Sigmoid colon (tissue), 7 donors: Measurements from ENCODE around the gene SUSD6. TPM values are rescaled to one million over a fixed set of nuclear protein-coding genes. Genes with fewer than 3 reads are reported as not detected.

Experiments
- DNase-seq: peaks from one replicate; pipeline ENCODE4 v3.0.0-alpha.2; 2019
- H3K27ac ChIP-seq, 4 donors: fragments of 200-600 bp; sonication (generic); one replicate each; pipeline ENCODE4 v1.5.1; 2016 to 2019; ENCODE audit warnings: mild to moderate bottlenecking in 1 of 4
- H3K27me3 ChIP-seq, 3 donors: fragments of 200-600 bp; sonication (generic); one replicate each; pipeline ENCODE4 v1.5.1; 2019; ENCODE audit warnings: mild to moderate bottlenecking in 1 of 3
- H3K36me3 ChIP-seq, 4 donors: fragments of 200-600 bp; sonication (generic); one replicate each; pipeline ENCODE4 v1.5.1; 2016 to 2019
- H3K4me1 ChIP-seq, 4 donors: fragments of 200-600 bp; sonication (generic); one replicate each; pipeline ENCODE4 v1.5.1; 2017 to 2019
- H3K4me3 ChIP-seq, 4 donors: fragments of 200-600 bp; sonication (generic); one replicate each; pipeline ENCODE4 v1.5.1; 2017 to 2019; ENCODE audit warnings: mild to moderate bottlenecking in 2 of 4, moderate library complexity in 1 of 4
- H3K9me3 ChIP-seq, 4 donors: fragments of 200-600 bp in 3 of 4; sonication (generic) in 3 of 4; one replicate each; pipeline versions ENCODE4 v1.5.1 to v1.6.1; 2013 to 2019
- CTCF ChIP-seq, 4 experiments: fragments of 450-650 bp in 3 of 4; fragments of 200-600 bp in 1 of 4; IDR thresholded peaks; one replicate each; pipeline ENCODE4 v1.5.1; 2016 to 2019; ENCODE audit warnings: antibody characterized with exemption in 4 of 4, mild to moderate bottlenecking in 3 of 4, moderate library complexity in 2 of 4
- EP300 ChIP-seq, 4 donors: sonication (generic); formaldehyde crosslinking; IDR thresholded peaks; one replicate each; pipeline ENCODE4 v1.6.1; 2017; ENCODE audit warnings: antibody characterized with exemption in 4 of 4
- POLR2A ChIP-seq, 2 donors: fragments of 450-650 bp; IDR thresholded peaks; one replicate each; pipeline ENCODE4 v1.6.1; 2016; ENCODE audit warnings: antibody characterized with exemption in 2 of 2, mild to moderate bottlenecking in 2 of 2, moderate library complexity in 2 of 2
- POLR2AphosphoS5 ChIP-seq, 4 donors: sonication (generic); formaldehyde crosslinking; IDR thresholded peaks; one replicate each; pipeline ENCODE4 v1.6.1; 2017; ENCODE audit warnings: antibody characterized with exemption in 4 of 4
- WGBS, 2 donors: extraction: QIAGEN DNeasy Blood & Tissue Kit; methylation state at CpG; one replicate each; pipeline ENCODE4 v1.1.7; 2013; 5-methylcytosine and 5-hydroxymethylcytosine counted together
- intact Hi-C: fragments of 100-400 bp; cut with DNase I; formaldehyde crosslinking; loops from one replicate; pipeline ENCODE4 v1.15.1; 2023
- polyA plus RNA-seq, 3 donors: library from polyadenylated mRNA; stranded (reverse); fragments of 200-250 nt; gene quantifications; one replicate each; pipeline ENCODE4 v1.2.3, GENCODE V29; 2013
- total RNA-seq, 4 donors: library from RNA; depleted of rRNA; stranded (reverse); fragments of >200 nt; gene quantifications; one replicate each; pipeline ENCODE4 v1.1.0, GENCODE V29; 2016
- donor health status: healthy with polysubstance abuse.
- donor health status: Bipolar disorder and iron deficiency.
- donor health status: healthy.

The SUSD6 gene
- total and polyA plus RNA-seq, 7 donors: 5.4 to 62.0 (median 13.9) TPM

GRCh38 chr14:69580009-69580577 is 31.3 kb upstream of the SUSD6 start:
- H3K4me1 ChIP-seq: no peaks in the 10 kb centered on the region
- H3K9me3 ChIP-seq: no peaks in the 10 kb centered on the region
- no peak overlapping the region for H3K27ac ChIP-seq
- H3K4me3 ChIP-seq: no peak overlapping the region
- DNase-seq: no peak
- intact Hi-C loops: no loop called here
- WGBS, 2 donors: 30 to 44% methylated on average over 7 of the region's 7 CpGs
- TF ChIP-seq POLR2A (IDR thresholded peaks at IDR 0.05): no peak
- no peak for TF ChIP-seq EP300 (IDR thresholded peaks at IDR 0.05)
- TF ChIP-seq POLR2AphosphoS5 (IDR thresholded peaks at IDR 0.05): no peak
- no peak for TF ChIP-seq CTCF (IDR thresholded peaks at IDR 0.05)
- no peaks in the 10 kb centered on the region for H3K36me3 ChIP-seq
- H3K27me3 ChIP-seq: peaks cover 0 to 24% (median 7%) of the 10 kb centered on the region in 3 donors

DNA sequence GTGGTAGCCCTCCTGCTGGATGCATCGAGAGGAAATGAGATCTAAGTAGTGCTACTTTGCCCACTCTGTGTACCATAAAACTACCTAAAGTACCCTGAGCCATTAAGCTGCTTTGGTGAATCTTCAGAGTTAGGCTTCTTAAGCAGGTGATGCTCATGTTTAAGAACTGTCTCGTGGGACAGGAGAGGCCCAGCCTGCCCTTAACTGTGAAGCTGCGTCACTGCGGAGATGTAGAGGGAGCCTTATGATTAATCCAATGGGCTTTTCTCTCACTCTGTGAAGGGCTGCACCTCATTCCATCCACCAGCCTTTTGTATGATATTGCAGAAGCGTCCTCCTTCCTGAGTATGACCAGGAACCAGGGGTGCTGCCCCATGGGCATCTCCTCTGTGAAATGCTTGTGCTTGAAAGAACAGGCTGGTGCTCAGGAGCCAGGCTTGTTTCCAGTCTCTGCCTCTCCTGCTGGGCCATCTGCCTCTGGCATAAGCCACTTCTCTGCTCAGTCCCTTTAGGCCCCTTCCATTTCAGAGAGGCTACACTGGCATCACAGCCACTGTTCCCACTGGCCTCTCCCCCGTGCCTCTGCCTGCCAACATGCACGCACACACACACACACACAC is 30.0 kb upstream of the SUSD6 start:
- no peak for DNase-seq
- intact Hi-C loops: no loop called here
- Histone ChIP-seq H3K27ac (no peak overlapping the region), H3K9me3 (no peaks in the 10 kb centered on the region), H3K4me1 (no peaks in the 10 kb centered on the region), H3K27me3 (peaks cover 0 to 11% (median 0%) of the 10 kb centered on the region in 3 donors), H3K36me3 (no peaks in the 10 kb centered on the region), H3K4me3 (no peak overlapping the region)
- TF ChIP-seq EP300 (IDR thresholded peaks at IDR 0.05): no peak
- TF ChIP-seq CTCF (IDR thresholded peaks at IDR 0.05): no peak
- WGBS, 2 donors: 86 to 87% methylated on average over 7 of the region's 7 CpGs

DNA sequence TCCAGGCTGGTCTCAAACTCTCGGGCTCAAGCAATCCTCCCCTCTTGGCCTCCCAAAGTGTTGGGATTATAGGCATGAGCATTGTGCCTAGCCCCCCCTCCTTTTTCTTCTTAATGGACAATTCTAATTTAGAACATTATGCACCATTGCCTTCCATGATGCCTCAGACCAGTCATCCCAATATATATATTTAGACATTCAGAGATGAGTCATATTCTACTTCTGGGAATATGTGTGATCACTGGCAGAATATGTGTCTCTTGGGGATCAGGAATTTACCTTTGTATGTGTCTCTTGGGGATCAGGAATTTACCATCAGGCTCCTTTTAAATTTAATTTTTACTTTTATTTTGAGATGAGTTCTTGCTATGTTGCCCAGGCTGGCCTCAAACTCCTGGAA is 29.2 kb upstream of the SUSD6 start:
- no peak for TF ChIP-seq POLR2A (IDR thresholded peaks at IDR 0.05)
- no peak for TF ChIP-seq EP300 (IDR thresholded peaks at IDR 0.05)
- TF ChIP-seq CTCF (IDR thresholded peaks at IDR 0.05): no peak
- no peak for TF ChIP-seq POLR2AphosphoS5 (IDR thresholded peaks at IDR 0.05)
- Histone ChIP-seq H3K9me3 (no peaks in the 10 kb centered on the region), H3K36me3 (no peaks in the 10 kb centered on the region), H3K4me3 (no peak overlapping the region), H3K27me3 (peaks cover 0 to 3% (median 0%) of the 10 kb centered on the region in 3 donors), H3K27ac (no peak overlapping the region), H3K4me1 (no peaks in the 10 kb centered on the region)
- intact Hi-C loops: no loop called here
- 91 to 93% methylated on average over 1 of the region's 1 CpG for WGBS, 2 donors
- no peak for DNase-seq

GRCh38 chr14:69582829-69583228 is 28.6 kb upstream of the SUSD6 start:
- no peak overlapping the region for H3K27ac ChIP-seq
- TF ChIP-seq CTCF (IDR thresholded peaks at IDR 0.05) (no peak), POLR2A (IDR thresholded peaks at IDR 0.05) (no peak), POLR2AphosphoS5 (IDR thresholded peaks at IDR 0.05) (no peak), EP300 (IDR thresholded peaks at IDR 0.05) (no peak)
- no peaks in the 10 kb centered on the region for H3K36me3 ChIP-seq
- H3K4me3 ChIP-seq: no peak overlapping the region
- no peaks in the 10 kb centered on the region for H3K27me3 ChIP-seq
- intact Hi-C loops: no loop called here
- DNase-seq: no peak
- WGBS, 2 donors: 91 to 93% methylated on average over 4 of the region's 4 CpGs
- H3K4me1 ChIP-seq: no peaks in the 10 kb centered on the region
- H3K9me3 ChIP-seq: no peaks in the 10 kb centered on the region

DNA sequence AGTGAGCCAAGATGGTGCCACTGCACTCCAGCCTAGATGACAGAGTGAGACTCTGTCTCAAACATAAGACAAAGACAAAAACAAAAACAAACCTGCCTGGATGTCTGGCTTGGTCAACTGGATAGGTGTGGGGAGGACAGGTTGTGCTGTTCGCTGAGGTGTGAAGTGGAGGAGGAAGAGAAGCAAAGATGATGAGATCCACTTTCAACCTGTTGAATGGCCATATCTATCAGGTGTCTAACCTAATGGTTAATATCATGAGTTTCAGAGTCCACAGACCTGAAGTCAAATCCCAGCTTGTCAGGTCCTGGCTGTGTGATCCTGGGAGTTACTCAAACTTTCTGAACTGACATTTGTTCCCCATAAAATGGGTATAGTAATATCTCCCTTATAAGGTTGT is 27.0 kb upstream of the SUSD6 start:
- Histone ChIP-seq H3K27ac (no peak overlapping the region), H3K27me3 (no peaks in the 10 kb centered on the region), H3K4me1 (no peaks in the 10 kb centered on the region), H3K36me3 (no peaks in the 10 kb centered on the region), H3K4me3 (no peak overlapping the region), H3K9me3 (no peaks in the 10 kb centered on the region)
- 78 to 92% methylated on average over 1 of the region's 1 CpG for WGBS, 2 donors
- intact Hi-C loops: no loop called here
- TF ChIP-seq POLR2AphosphoS5 (IDR thresholded peaks at IDR 0.05) (no peak), CTCF (IDR thresholded peaks at IDR 0.05) (no peak), EP300 (IDR thresholded peaks at IDR 0.05) (no peak), POLR2A (IDR thresholded peaks at IDR 0.05) (no peak)
- no peak for DNase-seq
